Sigmoid colon (tissue), 4 donors: ENCODE measurements around the gene PNPLA8.

ENCODE experiments used
- POLR2A ChIP-seq, 2 donors: fragments of 450-650 bp; IDR thresholded peaks; one replicate each; pipeline ENCODE4 v1.6.1; 2016; ENCODE audit warnings: antibody characterized with exemption in 2 of 2, mild to moderate bottlenecking in 2 of 2, moderate library complexity in 2 of 2
- POLR2AphosphoS5 ChIP-seq, 4 donors: sonication (generic); formaldehyde crosslinking; IDR thresholded peaks; one replicate each; pipeline ENCODE4 v1.6.1; 2017; ENCODE audit warnings: antibody characterized with exemption in 4 of 4

GRCh38 chr7:108511939-108512338 is 14.0 kb downstream of the PNPLA8 start:
- TF ChIP-seq POLR2AphosphoS5 (IDR thresholded peaks at IDR 0.05), result no peak
- no peak for TF ChIP-seq POLR2A (IDR thresholded peaks at IDR 0.05)
